ENCODE measurements around the gene MGAT4D.
A peak's percentile ranks its signal among the peaks of the same experiment; 100 is the strongest.
"Not testable (repeated sequence)": the region's sequence is repeated elsewhere in the genome, so short reads cannot be mapped to it uniquely, and the experiment has no call there.

Gene MGAT4D

GRCh38 chr4:140427919-140428471 is 70.1 kb downstream of the MGAT4D start:
- DNase-seq, result no peak

GRCh38 chr4:140427106-140427918 is 70.8 kb downstream of the MGAT4D start, which contains the start of gene CLGN:
Gene CLGN, minus strand, starts transcription at chr4:140427648. Its CDS starts 14,570 bp downstream, at chr4:140413078.
- DNase-seq, result peak; percentile 55 to 74

GRCh38 chr4:140426610-140427105 is 71.4 kb downstream of the MGAT4D start:
- peak; percentile 3 to 41 for DNase-seq

GRCh38 chr4:140423106-140423505 is 75.0 kb downstream of the MGAT4D start:
- DNase-seq, result no peak

GRCh38 chr4:140413130-140413969 is 84.7 kb downstream of the MGAT4D start:
- DNase-seq, result not testable (repeated sequence)

GRCh38 chr4:140408974-140409373 is 89.1 kb downstream of the MGAT4D start:
- DNase-seq, result no peak

GRCh38 chr4:140406292-140406691 is 91.8 kb downstream of the MGAT4D start:
- DNase-seq, result no peak

GRCh38 chr4:140400111-140400510 is 98.0 kb downstream of the MGAT4D start:
- DNase-seq, result no peak

GRCh38 chr4:140395668-140396067 is 102.4 kb downstream of the MGAT4D start:
- no peak for DNase-seq
